Hepatocyte (in vitro differentiated cells): Measurements from ENCODE around the gene RPE. TPM values are rescaled to one million over a fixed set of nuclear protein-coding genes. Genes with fewer than 3 reads are reported as not detected.

Source experiments
- DNase-seq: peaks from one replicate; pipeline ENCODE4 v3.0.0-alpha.2; 2016; ENCODE audit warnings: low spot score
- H2AFZ ChIP-seq: fragments of 200-600 bp; sonication (generic); 2 replicates; pipeline ENCODE4 v1.6.0; 2016; ENCODE audit warnings: antibody characterized with exemption, mild to moderate bottlenecking
- H3K27ac ChIP-seq: fragments of 200-600 bp; sonication (generic); 2 replicates; pipeline ENCODE4 v1.5.1; 2016; ENCODE audit warnings: mild to moderate bottlenecking
- H3K27me3 ChIP-seq: fragments of 200-600 bp; sonication (generic); 2 replicates; pipeline ENCODE4 v1.6.1; 2016
- H3K36me3 ChIP-seq: fragments of 200-600 bp; sonication (generic); replicated peaks from 2 replicates; pipeline ENCODE4 v1.5.1; 2016; ENCODE audit warnings: low read depth; ENCODE audit not compliant: insufficient read depth
- H3K4me1 ChIP-seq: fragments of 200-600 bp; sonication (generic); 2 replicates; pipeline ENCODE4 v1.5.1; 2016; ENCODE audit warnings: mild to moderate bottlenecking, moderate library complexity; ENCODE audit not compliant: insufficient read depth
- H3K4me2 ChIP-seq: fragments of 200-600 bp; sonication (generic); 2 replicates; pipeline ENCODE4 v1.6.0; 2016
- H3K4me3 ChIP-seq: fragments of 200-600 bp; sonication (generic); 2 replicates; pipeline ENCODE4 v1.5.1; 2016; ENCODE audit warnings: mild to moderate bottlenecking
- H3K79me2 ChIP-seq: fragments of 200-600 bp; sonication (generic); 2 replicates; pipeline ENCODE4 v1.6.0; 2017; ENCODE audit warnings: mild to moderate bottlenecking
- H3K9me2 ChIP-seq: fragments of 200-600 bp; sonication (generic); replicated peaks from 2 replicates; pipeline ENCODE4 v1.6.0; 2017; ENCODE audit warnings: mild to moderate bottlenecking; ENCODE audit not compliant: insufficient read depth
- H3K9me3 ChIP-seq: fragments of 200-600 bp; sonication (generic); 2 replicates; pipeline ENCODE4 v1.5.1; 2016; ENCODE audit warnings: low read depth, mild to moderate bottlenecking
- H4K20me1 ChIP-seq: fragments of 200-600 bp; sonication (generic); 2 replicates; pipeline ENCODE4 v1.6.0; 2016; ENCODE audit warnings: mild to moderate bottlenecking; ENCODE audit not compliant: insufficient read depth, poor library complexity, severe bottlenecking
- EZH2 ChIP-seq: fragments of 200-600 bp; sonication (generic); IDR thresholded peaks from 2 replicates; pipeline ENCODE4 v1.6.1; 2016; ENCODE audit warnings: antibody characterized with exemption, mild to moderate bottlenecking, borderline replicate concordance
- EZH2phosphoT487 ChIP-seq: fragments of 200-600 bp; sonication (generic); IDR thresholded peaks from one replicate; pipeline ENCODE4 v1.6.1; 2018; ENCODE audit warnings: antibody characterized with exemption, mild to moderate bottlenecking, low read depth, moderate library complexity; ENCODE audit not compliant: unreplicated experiment, severe bottlenecking
- WGBS: methylation state at CpG from one replicate; pipeline ENCODE4 v1.1.6; 2016; ENCODE audit warnings: low lambda C conversion rate; ENCODE audit errors: missing lambda C conversion rate; 5-methylcytosine and 5-hydroxymethylcytosine counted together
- polyA plus RNA-seq: library from polyadenylated mRNA; unstranded; fragments of >200 nt; fragmentation: Nextera tagmentation; extraction: Ambion mirVana; gene quantifications from 2 replicates; pipeline ENCODE4 v1.2.1, GENCODE V29; 2016
- total RNA-seq: library from RNA; depleted of rRNA; stranded (reverse); fragments of >200 nt; gene quantifications from 2 replicates; pipeline ENCODE4 v1.2.3, GENCODE V29; 2014
- TF ChIP-seq, protein P1 (sequence below): fragments of 200-600 bp; sonication (generic); IDR thresholded peaks from 2 replicates; pipeline ENCODE4 v1.5.1; 2016; ENCODE audit warnings: antibody characterized with exemption, mild to moderate bottlenecking; ENCODE audit not compliant: poor library complexity

RPE gene
- 44.8 and 47.6 TPM in 2 replicates for total RNA-seq
- 25.8 and 31.8 TPM in 2 replicates for polyA plus RNA-seq

DNA sequence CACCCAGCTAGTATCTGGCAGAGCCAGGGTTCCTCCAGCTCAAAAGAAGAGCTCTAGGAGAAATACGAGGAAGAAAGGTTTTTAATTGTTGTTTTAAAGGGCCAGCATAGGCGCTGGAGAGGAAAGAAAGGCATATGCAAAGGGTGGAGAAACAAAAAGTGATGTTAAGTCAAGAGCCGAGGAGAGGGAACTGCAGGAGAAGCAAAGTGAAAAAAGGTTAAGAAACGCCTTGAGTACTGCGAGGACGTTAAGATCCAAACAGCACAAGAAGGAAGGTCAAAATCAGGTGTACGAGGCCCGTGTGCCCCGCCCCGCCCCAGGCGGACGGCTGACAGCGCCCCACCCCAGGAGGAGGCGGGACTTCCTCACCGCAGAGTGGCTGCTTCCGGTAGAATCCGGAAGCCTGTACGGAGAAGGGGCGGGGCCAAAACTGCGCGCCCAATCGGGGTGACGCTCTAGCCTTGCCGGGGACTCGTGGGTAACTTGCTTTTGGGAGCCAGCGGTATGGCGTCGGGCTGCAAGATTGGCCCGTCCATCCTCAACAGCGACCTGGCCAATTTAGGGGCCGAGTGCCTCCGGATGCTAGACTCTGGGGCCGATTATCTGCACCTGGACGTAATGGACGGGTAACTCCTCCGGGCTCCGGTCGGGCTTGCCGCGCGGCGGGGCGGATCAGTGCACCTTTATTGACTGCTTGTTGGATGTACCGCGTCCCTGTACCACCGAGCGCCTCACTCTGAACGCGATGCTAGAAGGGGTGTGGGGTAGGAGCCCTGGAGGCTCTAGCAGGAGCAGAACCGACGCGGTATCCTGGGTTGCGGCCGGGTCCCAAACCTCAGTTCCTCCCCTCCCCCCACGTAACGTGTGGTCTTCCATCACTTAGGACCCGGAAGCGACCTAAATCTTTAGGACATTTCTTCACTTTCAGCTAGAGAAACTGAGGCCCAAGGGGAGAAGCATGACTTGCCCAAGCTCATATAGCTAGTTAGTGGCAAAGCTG is at the start of gene RPE:
RPE (plus strand) TSS at position 481 of the 1,000 bp plus-strand sequence; CDS start at position 505, 24 bp downstream.
- H3K36me3 ChIP-seq: no peaks in the 10 kb centered on the region
- H3K27me3 ChIP-seq: no peaks in the 10 kb centered on the region
- peak within 1 kb of the TSS; percentile 82 for H3K4me2 ChIP-seq
- peak within 1 kb of the TSS; percentile 77 for H2AFZ ChIP-seq
- no peaks in the 10 kb centered on the region for H3K9me3 ChIP-seq
- TF ChIP-seq EZH2 (no peak), EZH2phosphoT487 (no peak)
- TF ChIP-seq, protein P1, sequence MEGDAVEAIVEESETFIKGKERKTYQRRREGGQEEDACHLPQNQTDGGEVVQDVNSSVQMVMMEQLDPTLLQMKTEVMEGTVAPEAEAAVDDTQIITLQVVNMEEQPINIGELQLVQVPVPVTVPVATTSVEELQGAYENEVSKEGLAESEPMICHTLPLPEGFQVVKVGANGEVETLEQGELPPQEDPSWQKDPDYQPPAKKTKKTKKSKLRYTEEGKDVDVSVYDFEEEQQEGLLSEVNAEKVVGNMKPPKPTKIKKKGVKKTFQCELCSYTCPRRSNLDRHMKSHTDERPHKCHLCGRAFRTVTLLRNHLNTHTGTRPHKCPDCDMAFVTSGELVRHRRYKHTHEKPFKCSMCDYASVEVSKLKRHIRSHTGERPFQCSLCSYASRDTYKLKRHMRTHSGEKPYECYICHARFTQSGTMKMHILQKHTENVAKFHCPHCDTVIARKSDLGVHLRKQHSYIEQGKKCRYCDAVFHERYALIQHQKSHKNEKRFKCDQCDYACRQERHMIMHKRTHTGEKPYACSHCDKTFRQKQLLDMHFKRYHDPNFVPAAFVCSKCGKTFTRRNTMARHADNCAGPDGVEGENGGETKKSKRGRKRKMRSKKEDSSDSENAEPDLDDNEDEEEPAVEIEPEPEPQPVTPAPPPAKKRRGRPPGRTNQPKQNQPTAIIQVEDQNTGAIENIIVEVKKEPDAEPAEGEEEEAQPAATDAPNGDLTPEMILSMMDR: no peak
- H3K27ac ChIP-seq: peak within 1 kb of the TSS; percentile 81
- peak; percentile 98 for DNase-seq
- H4K20me1 ChIP-seq: peaks cover 14% of the 10 kb centered on the region
- peaks cover 12% of the 10 kb centered on the region for H3K4me1 ChIP-seq
- 1% methylated on average over 58 of the region's 58 CpGs for WGBS
- peaks cover 49% of the 10 kb centered on the region for H3K79me2 ChIP-seq
- peak within 1 kb of the TSS; percentile 71 for H3K4me3 ChIP-seq
- H3K9me2 ChIP-seq: no peaks in the 10 kb centered on the region

DNA sequence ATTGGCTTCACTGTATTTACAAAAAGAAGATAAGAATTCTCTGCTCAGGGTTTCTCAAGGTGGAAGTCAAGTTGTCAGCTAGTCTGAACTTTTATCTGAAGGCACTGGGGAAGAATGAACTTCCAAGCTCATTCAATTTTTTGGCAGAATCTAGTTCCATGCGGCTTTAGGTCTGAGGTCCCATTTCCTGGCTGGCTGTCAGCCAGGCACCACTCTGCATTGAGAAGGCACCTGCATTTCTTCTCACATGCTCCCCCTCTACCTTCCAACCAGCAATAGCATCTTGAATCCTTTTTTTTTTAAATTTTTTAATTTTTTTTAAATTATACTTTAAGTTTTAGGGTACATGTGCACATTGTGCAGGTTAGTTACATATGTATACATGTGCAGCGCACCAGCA is 46.2 kb upstream of the RPE start:
- peaks cover 6% of the 10 kb centered on the region for H3K4me1 ChIP-seq
- H2AFZ ChIP-seq: no peak overlapping the region
- H3K9me3 ChIP-seq: no peaks in the 10 kb centered on the region
- H3K4me3 ChIP-seq: no peak overlapping the region
- H3K36me3 ChIP-seq: no peaks in the 10 kb centered on the region
- H3K27ac ChIP-seq: no peak overlapping the region
- H3K79me2 ChIP-seq: no peaks in the 10 kb centered on the region
- no peaks in the 10 kb centered on the region for H3K27me3 ChIP-seq
- no peak overlapping the region for H3K4me2 ChIP-seq
- no peaks in the 10 kb centered on the region for H3K9me2 ChIP-seq
- WGBS: 83% methylated on average over 2 of the region's 2 CpGs
- no peak for TF ChIP-seq EZH2
- TF ChIP-seq, protein P1: no peak
- no peak for TF ChIP-seq EZH2phosphoT487
- no peaks in the 10 kb centered on the region for H4K20me1 ChIP-seq
- DNase-seq: no peak

DNA sequence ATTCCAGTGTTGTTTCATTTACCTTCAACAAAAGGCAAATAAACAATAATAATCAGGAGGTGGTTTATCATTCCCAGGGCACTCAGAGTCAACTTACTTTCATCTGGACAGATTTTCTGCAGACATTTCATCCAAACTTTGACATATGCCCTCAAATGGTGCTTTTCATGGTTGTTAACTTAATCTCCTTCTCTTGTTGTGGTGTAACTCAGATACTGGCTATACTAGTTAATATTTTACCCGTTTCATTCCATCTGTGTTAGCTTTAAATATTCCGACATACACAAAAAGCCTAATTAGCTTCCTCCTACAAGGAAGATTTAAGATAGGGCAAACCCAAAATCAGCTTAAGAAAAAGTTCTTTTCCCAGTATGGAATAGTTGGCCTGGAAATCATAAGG is 44.4 kb upstream of the RPE start:
- Histone ChIP-seq H3K9me2 (no peaks in the 10 kb centered on the region), H3K4me3 (no peak overlapping the region), H3K27ac (no peak overlapping the region), H4K20me1 (no peaks in the 10 kb centered on the region), H3K9me3 (no peaks in the 10 kb centered on the region), H3K36me3 (no peaks in the 10 kb centered on the region), H3K79me2 (no peaks in the 10 kb centered on the region), H3K4me1 (peaks cover 6% of the 10 kb centered on the region), H2AFZ (no peak overlapping the region), H3K27me3 (no peaks in the 10 kb centered on the region), H3K4me2 (no peak overlapping the region)
- WGBS: 44% methylated on average over 2 of the region's 2 CpGs
- TF ChIP-seq EZH2 (no peak), EZH2phosphoT487 (no peak)
- TF ChIP-seq, protein P1: no peak
- no peak for DNase-seq
